Ectodermal cell (in vitro differentiated cells): ENCODE data around the gene GNAO1.

Source experiments
- H3K27ac ChIP-seq: 2 replicates; pipeline ENCODE4 v1.7.0; 2013; ENCODE audit warnings: mild to moderate bottlenecking, low read depth, low read length; ENCODE audit not compliant: insufficient read depth, poor library complexity, severe bottlenecking
- H3K27me3 ChIP-seq: 2 replicates; pipeline ENCODE4 v1.7.0; 2013; ENCODE audit warnings: mild to moderate bottlenecking, low read length; ENCODE audit not compliant: insufficient read depth, control insufficient read depth, poor library complexity, severe bottlenecking
- H3K36me3 ChIP-seq: one replicate; pipeline ENCODE4 v1.7.0; 2013; ENCODE audit warnings: low read length; ENCODE audit not compliant: control insufficient read depth, insufficient read depth
- H3K4me1 ChIP-seq: one replicate; pipeline ENCODE4 v1.7.0; 2013; ENCODE audit warnings: low read length; ENCODE audit not compliant: control insufficient read depth, insufficient read depth
- H3K4me3 ChIP-seq: 2 replicates; pipeline ENCODE4 v1.7.0; 2013; ENCODE audit warnings: low read depth, low read length, control low read depth; ENCODE audit not compliant: insufficient read depth
- H3K9me3 ChIP-seq: 2 replicates; pipeline ENCODE4 v1.7.0; 2013; ENCODE audit warnings: mild to moderate bottlenecking, low read length, moderate library complexity; ENCODE audit not compliant: control insufficient read depth
- WGBS, 2 experiments: methylation state at CpG; one replicate each; pipeline ENCODE4 v1.1.7; 2013; ENCODE audit warnings: missing lambda C conversion rate in 2 of 2; 5-methylcytosine and 5-hydroxymethylcytosine counted together

GNAO1 gene

GRCh38 chr16:56255904-56256303 is 64.6 kb downstream of the GNAO1 start:
- Histone ChIP-seq H3K36me3 (no peaks in the 10 kb centered on the region), H3K4me3 (no peak overlapping the region), H3K9me3 (no peaks in the 10 kb centered on the region), H3K27ac (no peak overlapping the region), H3K4me1 (no peaks in the 10 kb centered on the region), H3K27me3 (no peaks in the 10 kb centered on the region)
- 83 to 88% methylated on average over 1 of the region's 1 CpG for whole genome bisulfite sequencing, 2 experiments

DNA sequence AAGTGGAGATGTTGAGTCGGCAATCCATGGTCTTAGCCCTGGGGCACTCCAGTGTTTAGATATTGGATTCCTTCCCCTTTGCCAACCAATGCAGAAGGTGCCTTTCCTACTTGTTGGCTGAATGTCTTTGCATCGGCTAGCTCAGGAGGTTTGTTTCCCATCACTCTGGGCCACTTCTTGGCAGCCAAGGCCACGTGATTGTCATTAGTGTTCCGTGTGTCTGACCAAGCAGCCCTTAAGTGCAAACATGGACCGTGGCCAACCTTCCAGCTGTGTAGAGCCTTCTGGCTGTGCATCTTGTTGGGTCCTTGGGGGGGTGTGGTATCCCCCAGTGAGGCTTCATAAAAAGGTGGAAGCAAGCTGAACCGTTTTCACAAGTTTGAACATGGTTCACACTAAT is 66.0 kb downstream of the GNAO1 start:
- H3K27me3 ChIP-seq, result no peaks in the 10 kb centered on the region
- no peak overlapping the region for H3K27ac ChIP-seq
- WGBS, 2 experiments, result 93 to 96% methylated on average over 6 of the region's 6 CpGs
- H3K36me3 ChIP-seq, result no peaks in the 10 kb centered on the region
- H3K4me3 ChIP-seq, result no peak overlapping the region
- no peaks in the 10 kb centered on the region for H3K4me1 ChIP-seq
- H3K9me3 ChIP-seq, result no peaks in the 10 kb centered on the region

DNA sequence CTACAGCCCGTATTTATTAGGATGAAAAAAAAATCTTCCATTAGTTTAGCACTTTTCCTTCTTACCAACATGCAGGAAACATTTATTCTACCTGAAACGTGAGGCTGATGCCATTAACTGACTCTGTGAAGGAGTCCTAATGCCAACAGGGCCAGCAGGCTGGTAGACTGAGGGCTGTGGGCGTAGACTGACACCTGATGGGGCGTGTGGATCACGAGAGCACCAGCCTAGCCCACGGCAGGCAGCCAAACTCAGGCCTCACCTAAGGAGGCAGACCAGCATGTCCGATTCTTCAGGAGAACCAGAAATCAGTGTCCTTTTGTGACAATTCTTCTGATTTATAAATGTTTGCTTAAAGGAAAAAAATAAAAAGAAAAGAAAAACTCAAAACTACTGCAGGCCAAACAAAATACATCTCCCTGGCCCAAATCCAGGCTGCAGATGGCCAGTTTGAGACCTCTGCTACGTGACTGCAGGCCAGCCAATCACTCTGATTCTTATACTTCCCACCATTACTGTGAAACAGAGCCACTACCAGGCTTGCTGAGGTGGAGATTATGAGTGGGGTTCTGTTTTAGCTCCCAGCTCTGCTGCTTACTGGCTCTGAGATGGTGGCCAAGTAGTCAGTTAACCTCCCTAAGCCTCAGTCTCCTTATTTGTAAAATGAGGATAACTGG is 66.5 kb downstream of the GNAO1 start:
- Histone ChIP-seq H3K4me3 (no peak overlapping the region), H3K36me3 (no peaks in the 10 kb centered on the region), H3K4me1 (no peaks in the 10 kb centered on the region), H3K27ac (no peak overlapping the region), H3K9me3 (no peaks in the 10 kb centered on the region), H3K27me3 (no peaks in the 10 kb centered on the region)
- 84 to 89% methylated on average over 8 of the region's 8 CpGs for WGBS, 2 experiments

DNA sequence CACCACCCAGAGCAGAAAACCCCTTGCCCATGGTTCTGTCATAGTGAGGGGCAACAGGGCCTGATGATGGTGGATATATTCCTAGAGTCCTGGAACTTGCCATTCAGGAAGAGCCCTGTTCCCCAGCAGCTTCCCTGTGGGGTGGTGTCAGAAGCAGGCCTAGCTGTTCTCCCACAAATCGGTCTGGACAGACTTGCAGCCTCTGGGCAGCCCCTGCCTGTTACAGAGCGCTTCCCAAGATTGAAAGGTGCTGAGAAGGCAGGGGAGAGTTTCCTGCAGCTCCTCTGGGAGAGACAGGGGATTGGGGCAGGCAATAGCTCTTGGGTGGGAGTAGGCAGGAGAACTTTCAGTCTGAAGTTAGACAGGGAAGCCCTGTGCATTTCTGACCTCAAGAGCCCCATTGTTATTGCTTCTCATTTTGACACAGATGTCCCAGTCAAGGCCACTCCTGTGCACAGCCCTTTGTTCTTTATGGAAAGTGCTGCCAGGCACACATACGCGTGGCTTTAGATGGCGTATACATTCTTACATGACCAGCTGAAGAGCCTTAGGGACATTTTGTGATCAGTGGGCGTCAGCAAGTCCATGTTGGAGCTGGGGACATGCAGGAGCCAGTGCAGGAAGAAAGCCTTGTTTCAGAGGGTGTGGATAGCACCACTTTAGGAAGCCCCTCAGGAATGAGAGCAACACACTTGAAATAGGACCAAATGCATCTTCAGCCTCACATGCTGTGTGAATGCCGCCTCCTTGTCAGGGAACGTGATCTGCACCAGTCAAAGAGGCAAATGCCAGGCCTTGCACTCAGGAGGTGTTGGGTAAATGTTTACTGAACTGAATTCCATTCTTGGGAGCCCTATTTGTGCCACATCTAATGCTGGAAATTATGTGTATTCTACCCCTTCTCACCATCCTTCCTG is 67.5 kb downstream of the GNAO1 start:
- H3K4me3 ChIP-seq, result no peak overlapping the region
- no peaks in the 10 kb centered on the region for H3K36me3 ChIP-seq
- WGBS, 2 experiments, result 91 to 94% methylated on average over 8 of the region's 8 CpGs
- H3K9me3 ChIP-seq, result no peaks in the 10 kb centered on the region
- peaks cover 2% of the 10 kb centered on the region for H3K4me1 ChIP-seq
- H3K27ac ChIP-seq, result no peak overlapping the region
- no peaks in the 10 kb centered on the region for H3K27me3 ChIP-seq

- no peak overlapping the region for H3K4me3 ChIP-seq
- H3K9me3 ChIP-seq, result no peaks in the 10 kb centered on the region
- peaks cover 2% of the 10 kb centered on the region for H3K4me1 ChIP-seq
- whole genome bisulfite sequencing, 2 experiments, result 92 to 94% methylated on average over 4 of the region's 4 CpGs
- no peaks in the 10 kb centered on the region for H3K27me3 ChIP-seq
- no peaks in the 10 kb centered on the region for H3K36me3 ChIP-seq
- H3K27ac ChIP-seq, result no peak overlapping the region
Measured at GRCh38 chr16:56259425-56259779, 68.1 kb downstream of the GNAO1 start.

DNA sequence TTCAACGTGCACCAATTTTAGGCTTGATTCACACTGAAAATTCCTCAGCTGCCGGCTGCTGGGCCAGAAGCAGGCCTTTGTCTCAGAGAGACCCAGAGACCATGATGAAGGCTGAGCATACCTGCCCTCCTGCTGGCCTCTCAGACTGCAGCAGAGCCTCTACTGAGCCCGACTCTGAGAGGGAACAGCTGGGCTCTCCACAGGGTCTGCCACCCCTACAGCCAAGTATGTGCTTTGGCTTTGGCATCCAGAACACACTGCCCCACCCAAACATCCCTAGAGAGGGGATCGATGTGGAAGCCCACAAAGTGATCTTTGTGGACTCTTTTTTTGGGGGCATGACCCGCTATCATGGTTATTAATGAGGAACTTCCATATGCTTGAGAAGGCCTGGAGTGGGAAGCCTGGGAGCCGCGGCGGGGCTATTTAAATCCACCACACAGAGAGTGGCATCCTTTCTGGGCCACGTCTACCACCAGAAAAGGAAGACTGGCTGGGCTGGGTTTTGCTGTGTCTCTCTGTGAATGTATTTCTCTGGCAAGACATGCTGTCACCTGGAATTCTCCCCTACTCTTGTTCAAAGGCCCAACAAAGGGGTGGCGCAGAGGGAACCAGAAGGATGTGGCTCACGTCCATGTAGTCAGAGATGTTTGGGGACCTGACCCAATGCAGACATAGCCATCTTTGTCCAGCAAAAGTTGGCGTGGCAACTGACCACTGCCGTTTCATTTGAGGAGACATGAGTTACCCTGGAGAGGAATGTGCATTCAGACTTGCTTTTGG is 69.3 kb downstream of the GNAO1 start:
- WGBS, 2 experiments, result 89% methylated on average over 13 of the region's 13 CpGs
- no peaks in the 10 kb centered on the region for H3K9me3 ChIP-seq

DNA sequence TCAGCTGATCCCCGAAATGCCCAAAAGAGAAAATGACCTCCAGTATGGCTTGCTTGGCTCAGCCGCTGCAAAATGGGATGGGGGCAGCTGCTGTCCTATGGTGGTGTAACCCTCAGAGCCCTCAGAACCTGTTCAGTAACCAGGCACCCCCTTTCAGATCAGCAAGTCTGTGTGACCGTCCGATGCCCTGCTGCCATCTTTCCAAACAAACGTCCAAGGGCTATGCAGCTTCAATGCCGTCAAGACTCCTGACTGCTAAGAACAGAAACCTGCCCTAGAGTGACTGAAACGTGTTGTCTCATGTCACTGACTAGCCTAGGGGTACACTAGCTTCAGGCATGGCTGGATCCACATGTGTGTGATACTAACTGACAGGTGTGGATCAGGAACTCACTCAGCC is 70.4 kb downstream of the GNAO1 start:
- H3K4me1 ChIP-seq, result peaks cover 2% of the 10 kb centered on the region
- no peak overlapping the region for H3K4me3 ChIP-seq
- no peaks in the 10 kb centered on the region for H3K27me3 ChIP-seq
- no peaks in the 10 kb centered on the region for H3K9me3 ChIP-seq
- no peak overlapping the region for H3K27ac ChIP-seq
- no peaks in the 10 kb centered on the region for H3K36me3 ChIP-seq
- 91 to 94% methylated on average over 7 of the region's 7 CpGs for WGBS, 2 experiments

More for the DNA sequence above, 69.3 kb downstream of the GNAO1 start:
- Histone ChIP-seq H3K27me3 (no peaks in the 10 kb centered on the region), H3K27ac (no peak overlapping the region), H3K36me3 (no peaks in the 10 kb centered on the region), H3K4me3 (no peak overlapping the region), H3K4me1 (peaks cover 2% of the 10 kb centered on the region)

DNA sequence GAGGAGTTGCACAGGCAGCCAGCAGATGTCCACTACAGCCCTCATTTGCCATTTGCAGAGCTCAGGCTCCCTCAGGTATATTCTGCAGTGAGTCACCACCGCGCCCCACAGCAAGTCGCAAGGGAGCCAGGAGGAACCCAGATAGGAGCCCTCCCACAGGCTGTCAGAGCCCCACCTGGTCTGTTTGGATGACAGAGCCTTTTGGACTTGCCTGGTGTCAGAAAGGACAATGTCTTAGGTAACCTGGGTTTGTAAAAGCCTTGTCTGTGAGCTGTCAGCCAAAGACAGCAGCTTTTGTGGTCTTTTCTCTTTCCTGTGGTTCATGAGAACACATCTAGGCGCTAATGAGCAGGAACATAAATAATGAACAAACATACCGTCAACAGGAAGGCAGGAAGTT is 70.9 kb downstream of the GNAO1 start:
- Histone ChIP-seq H3K4me1 (peaks cover 2% of the 10 kb centered on the region), H3K27ac (no peak overlapping the region), H3K36me3 (no peaks in the 10 kb centered on the region), H3K27me3 (no peaks in the 10 kb centered on the region), H3K9me3 (no peaks in the 10 kb centered on the region), H3K4me3 (no peak overlapping the region)
- WGBS, 2 experiments, result 93 to 95% methylated on average over 5 of the region's 5 CpGs

DNA sequence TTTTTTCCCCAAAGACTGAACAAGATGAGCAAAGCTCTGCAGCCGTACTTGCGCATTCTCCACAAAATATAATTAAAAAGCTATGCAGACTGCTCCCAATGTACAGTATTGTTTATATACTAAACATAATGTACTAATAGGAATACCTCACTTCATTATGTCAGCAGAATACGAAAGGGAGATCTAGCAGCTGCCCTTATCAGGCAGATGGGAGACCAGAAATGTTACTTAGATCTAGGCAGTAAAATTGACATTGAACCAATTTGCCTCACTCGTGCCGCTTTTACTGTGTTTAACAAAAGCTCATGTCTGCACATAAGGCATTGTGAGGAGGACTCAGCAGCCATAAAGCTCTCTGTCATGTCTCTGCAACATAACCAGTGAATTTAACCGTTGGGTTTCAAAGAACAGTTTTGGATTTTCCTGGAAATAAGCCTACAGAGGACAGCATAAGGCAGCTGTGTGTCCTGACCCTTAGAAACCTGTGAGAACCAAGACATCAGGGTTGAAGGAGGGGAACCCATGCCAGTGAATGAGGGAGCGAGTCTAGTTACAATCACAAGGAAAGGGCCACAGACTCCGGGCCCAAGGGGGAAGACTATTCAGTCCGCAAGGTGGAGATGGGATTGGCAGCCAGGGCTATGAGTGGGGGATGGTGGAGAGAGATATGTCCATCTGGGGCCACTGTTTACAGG is 71.4 kb downstream of the GNAO1 start:
- Histone ChIP-seq H3K27me3 (no peaks in the 10 kb centered on the region), H3K4me3 (no peak overlapping the region), H3K9me3 (no peaks in the 10 kb centered on the region), H3K27ac (no peak overlapping the region), H3K36me3 (no peaks in the 10 kb centered on the region), H3K4me1 (peaks cover 2% of the 10 kb centered on the region)
- 93 to 96% methylated on average over 7 to 8 of the region's 9 CpGs for WGBS, 2 experiments
